HG03558 (cell line): ENCODE measurements around the gene FADS1.

Experiments used
- ATAC-seq: cut with Tn5 transposase; IDR thresholded peaks from one replicate; pipeline ENCODE4 v1.9.1; 2021; ENCODE audit warnings: moderate number of reproducible peaks; ENCODE audit not compliant: unreplicated experiment; ENCODE audit errors: extremely low read depth

Gene FADS1

DNA sequence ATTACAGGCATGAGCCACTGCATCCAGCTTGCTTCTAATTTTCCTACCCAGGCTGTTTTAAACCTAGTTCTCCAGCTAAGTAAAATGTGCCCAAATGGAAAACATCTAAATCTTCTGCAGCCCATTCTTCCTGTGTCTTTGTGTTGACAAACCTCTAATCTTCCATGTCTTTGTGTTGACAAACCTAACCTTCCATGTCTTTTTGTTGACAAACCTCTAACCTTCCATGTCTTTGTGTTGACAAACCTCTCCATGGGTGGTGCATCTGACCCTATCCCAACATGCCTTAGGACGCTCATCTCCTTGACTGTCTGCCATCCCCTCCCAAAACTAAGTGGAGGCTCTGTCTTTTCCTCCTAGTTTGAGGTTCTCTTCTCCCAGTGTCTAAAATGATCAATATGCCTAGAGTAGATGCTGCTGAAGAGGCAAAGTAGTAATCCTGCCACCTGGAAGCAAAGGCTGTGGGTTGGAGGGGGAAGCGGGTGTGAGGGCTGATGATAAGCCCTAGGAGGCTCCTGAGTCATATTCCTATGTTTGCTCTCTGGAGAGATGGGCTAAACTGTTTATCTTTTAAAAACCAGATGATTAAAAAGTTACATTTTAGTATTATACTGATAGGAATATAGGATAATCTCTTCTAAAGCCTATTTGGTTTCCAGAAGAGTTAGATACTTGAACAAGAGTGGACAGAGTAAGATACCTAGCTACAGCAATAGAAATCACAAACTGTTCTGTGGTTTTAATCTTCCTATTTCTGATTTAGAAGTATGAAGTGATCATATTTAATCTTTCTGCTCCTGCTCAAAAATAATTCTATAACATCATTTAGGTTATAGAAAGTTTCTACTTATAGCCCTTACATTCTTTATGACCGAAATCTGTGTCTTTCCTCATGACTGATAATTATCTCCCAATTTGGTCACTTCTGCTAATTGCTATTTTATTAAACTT lies 16.2 kb downstream of the FADS1 start:
- no peak for ATAC-seq

DNA sequence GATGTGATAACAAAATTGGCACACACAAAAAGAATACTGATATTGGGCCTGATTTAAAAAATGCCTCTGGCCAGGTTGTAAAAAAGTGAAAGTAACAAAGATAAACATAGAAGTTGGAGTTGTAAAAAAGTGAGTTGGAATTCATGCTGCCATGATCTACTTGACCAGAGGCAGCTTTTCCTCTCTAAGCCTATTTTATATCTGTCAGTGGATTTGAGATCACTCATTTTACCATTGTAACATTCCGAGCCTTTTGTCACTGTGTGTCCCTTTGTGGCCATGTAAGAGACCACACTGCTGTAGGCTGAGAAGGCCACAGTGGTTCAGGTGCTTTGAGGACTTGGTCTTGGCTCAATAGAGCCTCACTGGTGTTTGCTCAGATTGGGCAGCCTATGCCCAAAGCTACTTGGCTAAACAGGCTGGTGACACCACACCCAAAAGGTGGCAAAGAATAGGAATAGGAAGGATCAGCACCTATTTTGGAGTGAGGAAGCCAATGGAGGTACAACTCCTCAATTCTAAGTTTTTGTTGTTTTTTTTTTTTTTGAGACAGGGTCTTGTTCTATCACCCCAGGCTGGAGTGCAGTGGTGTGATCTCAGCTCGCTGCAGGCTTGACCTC lies 17.0 kb downstream of the FADS1 start:
- no peak for ATAC-seq

DNA sequence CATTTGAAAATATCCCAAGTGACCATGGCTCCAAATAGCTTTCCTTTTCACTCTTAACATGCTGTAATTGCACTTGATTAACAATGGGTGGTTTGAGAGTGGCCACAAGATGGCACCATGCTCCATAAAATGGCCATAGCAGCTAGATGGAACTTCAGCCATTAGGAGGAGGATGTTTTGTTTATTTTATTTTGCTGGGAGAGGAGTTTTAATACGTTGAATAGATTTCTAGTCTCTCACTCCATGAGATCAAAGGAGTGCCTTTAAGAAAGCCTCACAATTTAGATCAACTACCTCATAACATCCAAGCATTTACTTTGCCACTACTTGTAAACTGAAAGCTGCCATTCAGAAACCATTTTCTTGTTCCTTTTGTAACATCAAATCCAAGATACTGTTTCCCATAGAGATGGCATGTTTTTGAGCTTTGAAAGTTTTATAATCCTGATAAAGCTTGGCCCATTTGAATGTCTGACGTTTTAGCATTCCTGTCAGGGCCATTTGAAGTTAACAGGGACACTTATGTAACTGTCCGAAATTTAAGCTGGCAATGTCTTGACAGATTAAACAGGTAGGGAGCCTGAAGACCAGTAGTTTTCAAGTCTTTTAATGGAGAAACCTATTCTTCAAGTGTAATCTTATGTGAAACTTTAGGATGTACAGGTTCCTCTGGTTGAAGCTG lies 19.4 kb downstream of the FADS1 start:
- no peak for ATAC-seq

DNA sequence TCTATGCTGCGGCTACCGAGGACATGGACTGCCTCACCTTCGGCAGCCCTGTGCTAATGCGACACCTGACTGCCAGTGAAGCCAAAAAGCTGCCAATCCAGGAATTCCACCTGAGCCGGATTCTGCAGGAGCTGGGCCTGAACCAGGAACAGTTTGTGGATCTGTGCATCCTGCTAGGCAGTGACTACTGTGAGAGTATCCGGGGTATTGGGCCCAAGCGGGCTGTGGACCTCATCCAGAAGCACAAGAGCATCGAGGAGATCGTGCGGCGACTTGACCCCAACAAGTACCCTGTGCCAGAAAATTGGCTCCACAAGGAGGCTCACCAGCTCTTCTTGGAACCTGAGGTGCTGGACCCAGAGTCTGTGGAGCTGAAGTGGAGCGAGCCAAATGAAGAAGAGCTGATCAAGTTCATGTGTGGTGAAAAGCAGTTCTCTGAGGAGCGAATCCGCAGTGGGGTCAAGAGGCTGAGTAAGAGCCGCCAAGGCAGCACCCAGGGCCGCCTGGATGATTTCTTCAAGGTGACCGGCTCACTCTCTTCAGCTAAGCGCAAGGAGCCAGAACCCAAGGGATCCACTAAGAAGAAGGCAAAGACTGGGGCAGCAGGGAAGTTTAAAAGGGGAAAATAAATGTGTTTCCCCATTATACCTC lies 20.8 kb downstream of the FADS1 start:
- ATAC-seq = no peak

DNA sequence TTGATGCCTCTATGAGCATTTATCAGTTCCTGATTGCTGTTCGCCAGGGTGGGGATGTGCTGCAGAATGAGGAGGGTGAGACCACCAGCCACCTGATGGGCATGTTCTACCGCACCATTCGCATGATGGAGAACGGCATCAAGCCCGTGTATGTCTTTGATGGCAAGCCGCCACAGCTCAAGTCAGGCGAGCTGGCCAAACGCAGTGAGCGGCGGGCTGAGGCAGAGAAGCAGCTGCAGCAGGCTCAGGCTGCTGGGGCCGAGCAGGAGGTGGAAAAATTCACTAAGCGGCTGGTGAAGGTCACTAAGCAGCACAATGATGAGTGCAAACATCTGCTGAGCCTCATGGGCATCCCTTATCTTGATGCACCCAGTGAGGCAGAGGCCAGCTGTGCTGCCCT lies 21.3 kb downstream of the FADS1 start:
- ATAC-seq = no peak

DNA sequence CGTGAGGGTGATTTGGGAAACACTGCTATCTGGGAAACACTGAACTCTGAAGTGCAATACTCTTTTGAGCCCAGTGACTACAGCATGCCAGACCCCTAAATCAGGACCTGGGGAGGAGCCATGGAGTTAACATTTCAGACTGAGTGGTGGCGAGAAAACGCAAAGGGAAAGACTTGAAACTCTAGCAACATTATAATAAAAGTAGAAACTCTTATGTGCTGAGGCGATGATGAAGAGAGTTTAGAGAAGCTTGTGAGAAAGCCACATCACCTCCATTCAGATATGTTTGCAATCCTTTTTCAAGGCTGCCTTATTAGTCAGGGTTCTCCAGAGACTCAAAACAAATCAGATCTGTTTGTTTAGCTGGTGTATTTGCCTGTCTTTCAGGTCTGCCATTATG lies 22.2 kb downstream of the FADS1 start:
- no peak for ATAC-seq

DNA sequence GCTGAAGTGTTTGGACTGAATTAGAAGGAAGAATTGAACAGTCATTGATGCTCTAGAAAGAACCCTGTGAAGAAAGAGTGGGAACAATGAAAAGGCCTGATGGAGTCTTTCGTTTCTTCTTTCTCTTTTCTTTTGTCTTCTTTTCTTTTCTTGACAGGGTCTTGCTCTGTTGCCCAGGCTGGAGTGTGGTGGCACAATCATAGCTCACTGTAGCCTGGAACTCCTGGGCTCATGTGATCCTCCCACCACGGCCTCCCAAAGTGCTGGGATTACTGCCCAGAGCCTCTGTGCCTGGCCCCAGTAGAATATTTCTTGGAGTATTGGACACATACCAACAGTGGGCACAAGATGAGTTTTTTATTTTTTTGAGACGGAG lies 23.0 kb downstream of the FADS1 start:
- no peak for ATAC-seq

DNA sequence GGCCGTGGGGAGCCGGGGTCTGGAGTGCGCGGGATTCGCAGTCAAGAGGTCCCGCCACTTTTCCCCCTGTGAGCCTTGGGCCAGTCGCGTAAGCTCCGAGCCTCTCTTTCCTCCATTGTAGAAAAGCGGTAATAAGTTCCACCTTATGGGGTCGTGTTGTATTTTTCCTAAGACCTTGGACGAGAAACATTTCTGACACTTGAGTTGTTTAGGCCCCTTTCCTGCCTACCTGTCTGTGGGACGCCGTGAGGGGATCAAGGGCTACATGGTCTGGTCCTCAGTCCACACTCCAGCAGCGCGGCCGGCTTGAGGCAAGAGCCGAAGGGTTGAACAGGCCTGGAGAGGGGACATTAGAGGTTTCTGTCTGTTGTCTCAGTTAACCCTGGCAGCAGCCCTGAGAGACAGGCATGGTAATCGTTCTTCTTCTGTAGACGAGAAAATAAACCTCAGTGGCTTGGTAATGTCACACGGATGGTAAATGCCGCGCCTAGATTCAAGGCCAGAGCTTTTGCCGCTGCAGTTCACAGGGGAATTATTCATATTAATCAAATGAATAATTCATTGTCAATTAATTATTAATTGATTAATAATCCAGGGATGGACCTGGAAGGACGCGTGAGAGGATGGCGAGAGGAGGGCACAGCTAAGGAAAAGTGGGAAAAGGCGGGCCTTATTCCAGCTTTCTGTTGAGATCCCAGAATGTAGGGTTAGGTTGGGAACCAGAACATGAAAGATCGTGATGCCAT lies 23.5 kb downstream of the FADS1 start:
- ATAC-seq = no peak

DNA sequence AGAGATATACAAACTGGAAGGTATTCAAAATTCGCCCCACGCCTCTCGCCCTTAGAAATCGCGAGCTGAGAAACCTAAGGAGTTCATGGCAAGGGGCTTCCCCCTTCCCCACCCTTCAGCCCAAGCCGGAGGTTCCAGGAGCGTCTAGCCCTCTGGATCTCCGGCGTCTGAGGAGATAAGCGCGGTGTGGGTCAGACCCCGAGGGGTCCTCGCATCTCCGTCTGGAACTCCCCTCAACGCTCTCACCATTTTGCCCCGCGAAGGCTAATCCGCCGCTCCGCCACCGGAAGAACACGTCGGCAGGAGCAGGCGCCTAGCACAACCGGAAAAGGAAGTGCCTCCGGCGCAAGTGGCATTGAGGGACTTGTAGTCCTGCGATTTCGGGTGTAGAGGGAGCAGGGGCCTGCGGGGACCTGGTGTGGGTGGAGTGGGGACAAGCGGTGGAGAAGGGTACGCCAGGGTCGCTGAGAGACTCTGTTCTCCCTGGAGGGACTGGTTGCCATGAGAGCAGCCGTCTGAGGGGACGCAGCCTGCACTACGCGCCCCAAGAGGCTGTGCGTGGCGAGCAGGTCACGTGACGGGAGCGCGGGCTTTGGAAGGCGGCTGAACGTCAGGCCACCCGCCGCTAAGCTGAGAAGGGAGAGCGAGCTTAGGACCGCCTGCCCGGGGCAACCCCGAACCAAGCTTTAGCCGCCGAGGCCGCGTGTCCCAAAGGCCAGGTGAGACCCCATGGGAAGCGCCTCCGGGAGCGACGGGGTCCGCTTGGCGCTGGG lies 24.3 kb downstream of the FADS1 start, which contains the start of the genes FEN1 and TMEM258:
TSS of gene FEN1 (plus strand) at position 602 of the 773 bp plus-strand sequence. CDS start 2,451 bp downstream, outside the sequence.
TSS of gene TMEM258 (minus strand) at position 290 of the 773 bp plus-strand sequence. CDS start at position 249, 41 bp downstream.
- ATAC-seq = peak; percentile 58

DNA sequence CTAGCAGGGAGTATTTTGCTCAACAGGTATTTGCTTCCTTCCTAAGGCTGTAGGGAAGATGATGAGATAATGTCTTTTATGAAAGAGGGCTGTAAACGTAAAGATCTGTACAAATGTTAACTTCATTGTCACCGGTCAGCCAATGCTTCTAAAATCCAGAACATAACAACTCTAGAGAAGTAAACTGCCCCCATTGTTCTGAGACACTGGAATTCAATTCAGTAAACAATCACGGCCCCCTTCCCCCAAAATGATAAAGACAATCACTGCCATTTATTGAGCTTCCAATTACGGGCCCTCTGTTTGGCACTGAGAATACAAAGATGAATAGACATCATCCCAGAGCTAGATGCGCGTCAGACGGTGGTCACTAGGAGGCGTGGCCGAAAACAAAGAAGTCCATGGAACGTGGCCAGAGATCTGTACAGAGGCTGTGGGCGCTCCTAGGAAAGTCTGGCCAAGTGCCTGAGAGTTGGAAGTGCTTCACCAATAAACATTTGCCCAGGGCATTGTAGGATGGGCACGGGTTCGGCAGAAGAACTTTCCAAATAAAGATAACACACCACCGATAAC lies 25.0 kb downstream of the FADS1 start:
- no peak for ATAC-seq

DNA sequence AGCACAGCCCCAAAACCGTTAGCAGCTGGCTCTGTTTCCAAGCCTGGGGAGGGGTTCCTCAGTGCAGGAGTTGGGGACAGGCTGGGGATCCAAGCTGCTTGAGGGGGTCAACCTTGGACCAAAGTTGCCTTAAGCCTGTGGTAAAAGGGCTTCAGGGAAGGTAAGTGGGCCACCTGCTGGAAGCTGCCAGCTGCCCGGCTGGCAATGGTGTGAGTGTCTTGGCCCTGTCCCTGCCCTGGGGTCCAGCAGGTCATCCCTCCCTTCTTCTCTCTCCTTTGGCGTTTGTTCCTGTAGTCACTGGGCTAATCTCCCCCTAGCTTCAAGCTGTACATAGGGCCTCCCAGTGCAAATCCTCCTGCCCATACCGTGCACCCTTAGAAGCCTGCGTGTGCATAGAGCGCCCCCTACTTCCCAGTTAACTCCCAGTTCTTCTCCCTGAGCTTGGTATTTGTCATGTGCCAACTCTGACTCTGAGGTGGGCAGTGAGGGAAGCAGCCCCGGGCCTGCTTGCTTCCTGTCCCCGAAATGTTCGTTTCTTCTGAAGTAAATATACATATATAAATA lies 28.8 kb downstream of the FADS1 start:
- no peak for ATAC-seq

DNA sequence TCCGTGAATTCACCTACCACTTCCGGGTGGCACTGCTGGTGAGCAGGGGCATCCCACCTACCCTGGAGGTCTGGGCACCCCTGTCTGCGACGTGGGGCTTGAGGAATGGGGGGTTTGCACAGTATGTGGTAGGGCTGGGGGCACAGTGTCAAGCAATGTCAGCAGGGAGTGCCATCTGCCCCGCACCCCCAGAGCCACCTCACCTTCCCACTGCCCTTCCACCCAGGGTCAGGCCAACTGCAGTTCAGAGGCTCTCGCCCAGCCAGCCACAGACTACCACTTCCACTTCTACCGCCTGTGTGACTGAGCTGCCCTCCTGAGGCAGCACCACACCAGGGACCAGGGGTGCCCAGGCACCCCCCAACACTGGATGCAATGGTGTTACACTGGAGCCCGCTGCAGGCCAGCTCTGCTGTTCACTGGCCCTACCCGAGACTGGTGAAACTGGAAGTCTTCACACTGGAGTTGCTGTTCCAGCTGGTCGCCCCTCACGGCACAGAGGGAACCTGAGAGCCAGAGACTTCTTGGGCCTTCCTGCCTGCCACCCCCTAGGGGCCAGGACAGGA lies 30.9 kb downstream of the FADS1 start:
- no peak for ATAC-seq

DNA sequence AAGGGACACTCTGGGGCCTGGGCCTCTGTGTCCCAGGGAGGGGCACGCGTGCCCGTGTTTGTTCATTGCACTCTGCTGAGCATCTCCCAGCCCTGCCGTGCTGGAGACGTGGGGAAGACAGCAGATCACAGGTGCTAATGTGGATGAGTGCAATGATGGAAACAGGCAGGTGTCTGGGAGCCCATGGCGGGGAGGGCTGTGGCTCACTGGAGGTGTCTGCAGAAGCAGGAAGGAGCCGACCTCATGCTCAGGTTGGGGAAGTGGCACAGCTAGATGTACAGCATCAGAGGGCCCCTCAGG lies 32.3 kb downstream of the FADS1 start:
- ATAC-seq = no peak

DNA sequence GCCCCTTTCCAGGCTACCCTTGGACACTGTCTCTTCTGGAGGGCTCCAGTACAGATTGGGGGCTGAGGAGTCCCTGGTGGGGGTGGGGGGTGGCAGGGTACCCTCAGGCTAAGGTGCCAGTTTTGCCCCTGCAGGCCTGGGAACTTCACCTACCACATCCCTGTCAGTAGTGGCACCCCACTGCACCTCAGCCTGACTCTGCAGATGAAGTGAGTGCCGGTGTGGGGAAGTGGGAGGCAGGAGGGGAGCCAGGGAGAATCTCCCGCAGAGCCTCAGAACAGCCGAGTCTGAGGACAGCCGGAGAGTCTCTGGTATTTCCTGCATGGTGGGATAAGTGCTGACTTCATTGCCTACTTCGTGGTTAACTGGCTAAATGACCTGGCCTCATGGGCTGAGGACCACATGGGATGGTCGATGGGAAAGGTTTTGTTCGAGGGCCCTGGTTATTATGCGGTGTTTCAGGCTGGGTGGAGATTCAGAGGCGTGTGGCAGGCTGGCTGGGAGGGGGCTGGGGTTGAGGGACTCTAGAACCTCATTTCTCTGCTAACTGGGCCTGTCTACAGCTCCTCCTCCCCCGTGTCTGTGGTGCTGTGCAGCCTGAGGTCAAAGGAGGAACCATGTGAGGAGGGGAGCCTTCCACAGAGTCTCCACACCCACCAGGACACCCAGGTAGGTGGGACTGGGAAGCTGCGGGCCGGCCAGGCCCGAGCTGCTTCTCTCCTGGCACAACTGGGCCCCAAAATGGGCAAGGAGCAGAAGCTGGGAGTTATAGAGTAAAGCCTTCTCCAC lies 32.9 kb downstream of the FADS1 start:
- ATAC-seq = no peak

DNA sequence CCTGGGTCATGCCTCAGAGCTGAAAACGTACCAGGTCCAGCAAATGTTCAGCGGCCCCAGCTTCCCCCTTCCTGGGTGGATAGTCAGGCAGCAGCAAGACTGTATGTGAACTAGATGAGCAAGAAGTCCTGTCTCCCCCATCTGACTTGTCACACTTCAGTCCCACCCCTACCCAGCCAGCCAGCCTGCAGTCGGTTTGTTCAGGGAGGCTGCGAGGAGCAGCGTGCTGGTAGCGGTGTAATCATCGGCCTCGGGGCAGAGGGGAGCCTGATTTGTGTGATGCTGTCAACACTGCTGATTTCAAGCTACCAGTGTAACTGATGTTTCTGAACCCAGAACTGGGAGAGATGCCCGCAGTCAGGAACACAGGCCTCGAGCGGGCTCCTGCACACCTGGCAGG lies 34.0 kb downstream of the FADS1 start:
- ATAC-seq = no peak

DNA sequence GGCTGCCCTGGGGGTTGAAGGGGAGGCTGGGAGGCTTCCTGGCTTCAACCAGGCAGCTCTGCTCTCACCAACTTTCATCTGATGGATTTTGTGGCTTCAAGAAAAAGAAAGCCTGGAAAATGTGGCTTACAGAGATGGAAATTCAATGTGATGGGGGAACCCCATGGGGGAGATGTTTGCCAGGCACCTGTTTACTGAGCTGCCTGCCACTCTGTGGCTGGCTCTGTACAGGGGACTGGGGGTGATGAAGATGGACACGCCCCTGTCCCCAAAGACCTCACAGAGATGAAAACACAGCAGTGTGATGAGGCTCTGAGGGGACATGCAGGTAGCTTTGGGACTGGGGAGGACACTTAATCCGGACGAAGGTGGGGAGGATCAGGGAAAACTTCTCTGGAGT lies 34.5 kb downstream of the FADS1 start:
- ATAC-seq = no peak

DNA sequence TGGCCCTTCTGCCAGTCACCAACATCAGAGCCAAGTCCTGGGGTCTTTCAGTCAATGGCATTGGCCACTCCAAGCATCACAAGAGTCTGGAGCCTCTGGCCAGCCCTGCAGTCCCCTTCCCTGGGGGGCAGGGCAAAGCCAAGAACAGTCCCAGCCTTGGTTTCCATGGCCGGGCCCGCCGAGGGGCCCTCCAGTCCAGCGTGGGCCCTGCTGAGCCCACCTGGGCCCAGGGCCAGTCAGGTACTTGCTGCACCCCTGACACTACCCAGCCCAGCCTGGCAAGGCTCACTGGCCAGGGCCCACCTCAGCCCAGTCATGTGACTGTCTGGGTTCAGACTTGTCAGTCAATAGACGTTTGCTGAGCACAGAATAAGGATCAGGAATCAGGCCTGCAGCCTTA lies 35.2 kb downstream of the FADS1 start:
- ATAC-seq = no peak
